WTC11 (cell line): Measurements from ENCODE around the gene PDE1A.

Experiments used
- MYBL2 ChIP-seq: sonication (generic); formaldehyde crosslinking; IDR thresholded peaks from 2 replicates; pipeline ENCODE4 v1.8.1; 2023; ENCODE audit warnings: mild to moderate bottlenecking, moderate library complexity, missing genetic modification reagents
- TP53 ChIP-seq: sonication (generic); formaldehyde crosslinking; IDR thresholded peaks from 2 replicates; pipeline ENCODE4 v1.8.1; 2023; ENCODE audit warnings: mild to moderate bottlenecking, missing genetic modification reagents
- ZNF317 ChIP-seq: sonication (generic); formaldehyde crosslinking; IDR thresholded peaks from 2 replicates; pipeline ENCODE4 v1.8.1; 2023; ENCODE audit warnings: low read depth, mild to moderate bottlenecking, moderate library complexity, missing genetic modification reagents, borderline replicate concordance
- TF ChIP-seq, protein P1 (sequence below): fragments of 200-600 bp; IDR thresholded peaks from 2 replicates; pipeline ENCODE4 v1.8.0; 2022; ENCODE audit warnings: antibody characterized with exemption

- TF ChIP-seq, protein P1, sequence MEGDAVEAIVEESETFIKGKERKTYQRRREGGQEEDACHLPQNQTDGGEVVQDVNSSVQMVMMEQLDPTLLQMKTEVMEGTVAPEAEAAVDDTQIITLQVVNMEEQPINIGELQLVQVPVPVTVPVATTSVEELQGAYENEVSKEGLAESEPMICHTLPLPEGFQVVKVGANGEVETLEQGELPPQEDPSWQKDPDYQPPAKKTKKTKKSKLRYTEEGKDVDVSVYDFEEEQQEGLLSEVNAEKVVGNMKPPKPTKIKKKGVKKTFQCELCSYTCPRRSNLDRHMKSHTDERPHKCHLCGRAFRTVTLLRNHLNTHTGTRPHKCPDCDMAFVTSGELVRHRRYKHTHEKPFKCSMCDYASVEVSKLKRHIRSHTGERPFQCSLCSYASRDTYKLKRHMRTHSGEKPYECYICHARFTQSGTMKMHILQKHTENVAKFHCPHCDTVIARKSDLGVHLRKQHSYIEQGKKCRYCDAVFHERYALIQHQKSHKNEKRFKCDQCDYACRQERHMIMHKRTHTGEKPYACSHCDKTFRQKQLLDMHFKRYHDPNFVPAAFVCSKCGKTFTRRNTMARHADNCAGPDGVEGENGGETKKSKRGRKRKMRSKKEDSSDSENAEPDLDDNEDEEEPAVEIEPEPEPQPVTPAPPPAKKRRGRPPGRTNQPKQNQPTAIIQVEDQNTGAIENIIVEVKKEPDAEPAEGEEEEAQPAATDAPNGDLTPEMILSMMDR = no peak
- TF ChIP-seq ZNF317 (no peak), TP53 (CRISPR knock-in tag) (no peak), MYBL2 (no peak)
These were observed 18.0 kb upstream of the PDE1A start for GRCh38 chr2:182444806-182445205.
